HCT116 (cell line): ENCODE results near the gene SIPA1L3. TPM values are rescaled to one million over a fixed set of nuclear protein-coding genes. Genes with fewer than 3 reads are reported as not detected.

ENCODE experiments used
- ATAC-seq: fragments of 200-7000 bp; cut with Tn5 transposase; 2 replicates; pipeline ENCODE4 v1.9.1; 2020; ENCODE audit warnings: mild to moderate bottlenecking, moderate library complexity
- BruUV-seq: library from RNA; stranded (reverse); fragments of 400-500 nt; replicated peaks from 2 replicates; lab custom pipeline; 2021; lab: Mats Ljungman, UMichigan
- CTCF ChIA-PET: fragments of 300-600 bp; sonication (Branson Sonifier 250); formaldehyde crosslinking; loops from one replicate; lab custom pipeline; 2021; ENCODE audit warnings: antibody characterized with exemption; lab: Charles Lee
- POLR2A ChIA-PET: fragments of 300-600, 350-600 bp; sonication (Branson Sonifier 250); formaldehyde crosslinking; loops from one replicate; lab custom pipeline; 2021; ENCODE audit warnings: antibody characterized with exemption; lab: Charles Lee
- RAD21 ChIA-PET, 2 experiments: fragments of 300-600 bp; sonication (Branson Sonifier 250); formaldehyde crosslinking; loops; one replicate each; lab custom pipeline; 2023; ENCODE audit warnings: low total read pairs in 2 of 2; ENCODE audit not compliant: uncharacterized antibody in 2 of 2, unreplicated experiment in 2 of 2, low non-redundant PET in 1 of 2; lab: Charles Lee
- DNase-seq: peaks from one replicate; pipeline ENCODE4 v3.0.0-alpha.2; 2010; ENCODE audit warnings: low read depth, low spot score
- H2AFZ ChIP-seq: fragments of 200-600 bp; shearing (Covaris generic), sonication (generic); 2 replicates; pipeline ENCODE4 v1.6.1; 2017; ENCODE audit warnings: low read depth, mixed run types, mixed read lengths, antibody characterized with exemption, low read length; ENCODE audit not compliant: poor library complexity, severe bottlenecking
- H3K27ac ChIP-seq: 2 replicates; pipeline ENCODE4 v1.5.1; 2012; ENCODE audit warnings: low read depth, low read length
- H3K27me3 ChIP-seq: fragments of 200-600 bp; sonication (generic); 2 replicates; pipeline ENCODE4 v1.6.1; 2016; ENCODE audit warnings: mixed run types, low read length, mixed read lengths; ENCODE audit not compliant: insufficient read depth
- H3K36me3 ChIP-seq, 2 experiments: fragments of 200-500 bp in 1 of 2; fragments of 200-600 bp in 1 of 2; sonication (Bioruptor generic) in 1 of 2; sonication (generic) in 1 of 2; 2 replicates each; pipeline versions ENCODE4 v1.5.1 to v1.6.1; 2014 to 2016; ENCODE audit warnings: low read length in 2 of 2, inconsistent platforms in 1 of 2, mixed read lengths in 1 of 2, mixed run types in 1 of 2; ENCODE audit not compliant: insufficient read depth in 2 of 2, control insufficient read depth in 1 of 2
- H3K4me1 ChIP-seq, 2 experiments: fragments of 200-600 bp in 1 of 2; sonication (generic) in 1 of 2; 2 replicates each; pipeline versions ENCODE4 v1.5.1 to v1.6.1; 2012 to 2017; ENCODE audit warnings: low read length in 2 of 2, inconsistent platforms in 1 of 2, mild to moderate bottlenecking in 1 of 2, mixed read lengths in 1 of 2, mixed run types in 1 of 2, moderate library complexity in 1 of 2; ENCODE audit not compliant: insufficient read depth in 2 of 2, control insufficient read depth in 1 of 2
- H3K4me2 ChIP-seq: fragments of 200-600 bp; sonication (generic); 2 replicates; pipeline ENCODE4 v1.6.1; 2017; ENCODE audit warnings: mixed run types, low read length, mixed read lengths
- H3K4me3 ChIP-seq, 2 experiments: fragments of 200-600 bp in 1 of 2; sonication (generic) in 1 of 2; replicated peaks in 1 of 2; 2 replicates each; pipeline ENCODE4 v1.5.1; 2011 to 2016; ENCODE audit warnings: low read length in 2 of 2, control low read depth in 1 of 2, low read depth in 1 of 2, mild to moderate bottlenecking in 1 of 2, mixed read lengths in 1 of 2, mixed run types in 1 of 2
- H3K79me2 ChIP-seq: fragments of 200-600 bp; sonication (generic); 2 replicates; pipeline ENCODE4 v1.6.1; 2017; ENCODE audit warnings: mild to moderate bottlenecking, mixed run types, low read length, moderate library complexity, mixed read lengths; ENCODE audit not compliant: insufficient read depth
- H3K9ac ChIP-seq: fragments of 200-600 bp; sonication (generic); 2 replicates; pipeline ENCODE4 v1.6.1; 2016; ENCODE audit warnings: low read length, mixed read lengths
- H3K9me2 ChIP-seq: fragments of 200-600 bp; sonication (generic), shearing (Covaris generic); 2 replicates; pipeline ENCODE4 v1.6.1; 2017; ENCODE audit warnings: mixed run types, mild to moderate bottlenecking, moderate library complexity; ENCODE audit not compliant: insufficient read depth
- H3K9me3 ChIP-seq, 2 experiments: fragments of 200-500 bp in 1 of 2; fragments of 200-600 bp in 1 of 2; sonication (Bioruptor generic) in 1 of 2; sonication (generic) in 1 of 2; 2 replicates each; pipeline ENCODE4 v1.6.1; 2014 to 2017; ENCODE audit warnings: low read length in 2 of 2, mixed read lengths in 2 of 2, inconsistent platforms in 1 of 2, low read depth in 1 of 2, mild to moderate bottlenecking in 1 of 2, mixed run types in 1 of 2, moderate library complexity in 1 of 2; ENCODE audit not compliant: control insufficient read depth in 1 of 2, insufficient read depth in 1 of 2
- H4K20me1 ChIP-seq: fragments of 200-600 bp; sonication (generic), shearing (Covaris generic); 2 replicates; pipeline ENCODE4 v1.6.1; 2017; ENCODE audit warnings: mixed run types, mild to moderate bottlenecking, moderate library complexity; ENCODE audit not compliant: insufficient read depth
- ATF3 ChIP-seq: IDR thresholded peaks from 2 replicates; pipeline ENCODE4 v1.6.1; 2012
- CBX3 ChIP-seq: IDR thresholded peaks from 2 replicates; pipeline ENCODE4 v1.6.1; 2012; ENCODE audit warnings: low read depth
- CEBPB ChIP-seq: IDR thresholded peaks from 2 replicates; pipeline ENCODE4 v1.6.1; 2012; ENCODE audit warnings: low read depth
- ELF1 ChIP-seq: IDR thresholded peaks from 2 replicates; pipeline ENCODE4 v1.6.1; 2012; ENCODE audit warnings: low read depth, borderline replicate concordance
- EZH2 ChIP-seq: fragments of 200-600 bp; sonication (generic); IDR thresholded peaks from 2 replicates; pipeline ENCODE4 v1.6.1; 2017; ENCODE audit warnings: antibody characterized with exemption, mixed run types
- EZH2phosphoT487 ChIP-seq: fragments of 200-600 bp; IDR thresholded peaks from 2 replicates; pipeline ENCODE4 v1.6.1; 2018; ENCODE audit warnings: antibody characterized with exemption, borderline replicate concordance
- FOSL1 ChIP-seq: IDR thresholded peaks from 2 replicates; pipeline ENCODE4 v1.6.1; 2012; ENCODE audit warnings: low read depth
- JUND ChIP-seq: IDR thresholded peaks from 2 replicates; pipeline ENCODE4 v1.6.1; 2012
- POLR2A ChIP-seq: IDR thresholded peaks from 2 replicates; pipeline ENCODE4 v1.7.0; 2011; ENCODE audit warnings: borderline replicate concordance; ENCODE audit not compliant: insufficient read depth, insufficient read length; ENCODE audit errors: extremely low read depth
- POLR2AphosphoS5 ChIP-seq: IDR thresholded peaks from 2 replicates; pipeline ENCODE4 v1.6.1; 2011; ENCODE audit warnings: mild to moderate bottlenecking, low read depth, low read length, moderate library complexity
- SP1 ChIP-seq: IDR thresholded peaks from 2 replicates; pipeline ENCODE4 v1.6.1; 2012; ENCODE audit warnings: low read depth
- SRF ChIP-seq: IDR thresholded peaks from 2 replicates; pipeline ENCODE4 v1.6.1; 2012; ENCODE audit warnings: low read depth
- TCF7L2 ChIP-seq: IDR thresholded peaks from 2 replicates; pipeline ENCODE4 v1.7.0; 2011; ENCODE audit warnings: borderline replicate concordance, inconsistent platforms; ENCODE audit not compliant: insufficient read depth, insufficient read length; ENCODE audit errors: extremely low read depth
- YY1 ChIP-seq: IDR thresholded peaks from 2 replicates; pipeline ENCODE4 v1.6.1; 2011; ENCODE audit warnings: low read length, low read depth, moderate library complexity, mild to moderate bottlenecking; ENCODE audit not compliant: insufficient replicate concordance; ENCODE audit errors: extremely low read depth
- ZBTB33 ChIP-seq: IDR thresholded peaks from 2 replicates; pipeline ENCODE4 v1.6.1; 2011; ENCODE audit warnings: mild to moderate bottlenecking, low read length, moderate library complexity; ENCODE audit not compliant: insufficient replicate concordance; ENCODE audit errors: extremely low read depth
- ZFX ChIP-seq: fragments of 450-650 bp; IDR thresholded peaks from 2 replicates; pipeline ENCODE4 v1.6.1; 2017
- ZNF274 ChIP-seq: fragments of 200-500 bp; sonication (Bioruptor generic); IDR thresholded peaks from 2 replicates; pipeline ENCODE4 v1.6.1; 2014; ENCODE audit warnings: mild to moderate bottlenecking, low read depth, low read length, inconsistent platforms
- intact Hi-C: fragments of 100-400 bp; cut with micrococcal nuclease; formaldehyde crosslinking; loops from 2 replicates; pipeline ENCODE4 v1.10.0; 2022
- total RNA-seq: library from RNA; stranded (reverse); gene quantifications from one replicate; pipeline ENCODE4 v1.2.1, GENCODE V29; 2021; ENCODE audit not compliant: unreplicated experiment
- TF ChIP-seq, protein P1 (sequence below): IDR thresholded peaks from 2 replicates; pipeline ENCODE4 v1.6.1; 2012

Gene SIPA1L3
- total RNA-seq, 1 experiment from 2014 or later, result 41.8 TPM

- RAD21 ChIA-PET, result no interaction called here
These were observed 284.7 kb downstream of the SIPA1L3 start for GRCh38 chr19:38191747-38192146.

More at GRCh38 chr19:38191747-38192146, 284.7 kb downstream of the SIPA1L3 start:
- BruUV-seq, result no TSS peak
- no peaks in the 10 kb centered on the region for H3K79me2 ChIP-seq
- H2AFZ ChIP-seq, result no peak overlapping the region
- ATAC-seq (no peak), DNase-seq (no peak)
- CTCF ChIA-PET, result no interaction called here
- no peak overlapping the region for H3K4me2 ChIP-seq
- H3K9me2 ChIP-seq, result no peaks in the 10 kb centered on the region
- no peaks in the 10 kb centered on the region for H3K9me3 ChIP-seq
- no peak for TF ChIP-seq TCF7L2
- TF ChIP-seq JUND, result no peak
- no peak for TF ChIP-seq POLR2AphosphoS5
- TF ChIP-seq ATF3, result no peak
- TF ChIP-seq POLR2A, result no peak
- TF ChIP-seq, protein P1, sequence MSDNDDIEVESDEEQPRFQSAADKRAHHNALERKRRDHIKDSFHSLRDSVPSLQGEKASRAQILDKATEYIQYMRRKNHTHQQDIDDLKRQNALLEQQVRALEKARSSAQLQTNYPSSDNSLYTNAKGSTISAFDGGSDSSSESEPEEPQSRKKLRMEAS, result no peak
- no peak for TF ChIP-seq EZH2phosphoT487
- TF ChIP-seq ZFX, result no peak
- TF ChIP-seq FOSL1, result no peak
- TF ChIP-seq SRF, result no peak
- no peak for TF ChIP-seq EZH2
- no peak for TF ChIP-seq CBX3
- TF ChIP-seq CEBPB, result no peak
- no peak for TF ChIP-seq SP1
- TF ChIP-seq ELF1, result no peak
- TF ChIP-seq ZNF274, result no peak
- no peak for TF ChIP-seq ZBTB33
- TF ChIP-seq YY1, result no peak
- TF ChIP-seq, all 23 proteins: peak for 0
- intact Hi-C loops, result no loop called here
- Histone ChIP-seq H3K27ac (no peak overlapping the region), H3K4me3 (no peak overlapping the region), H3K36me3 (no peaks in the 10 kb centered on the region), H4K20me1 (no peaks in the 10 kb centered on the region), H3K4me1 (no peaks in the 10 kb centered on the region; a peak in 1 of 4 replicates), H3K9ac (no peak overlapping the region), H3K27me3 (no peaks in the 10 kb centered on the region)
- POLR2A ChIA-PET, result no interaction called here
